Stimulated activated CD4-positive, alpha-beta T cell treated with anti-CD3 and anti-CD28 coated beads, Interleukin-4, amount 100 ng/mL, for 48 hours (primary cell): Measurements from ENCODE around the gene SFMBT1.
A peak's percentile ranks its signal among the peaks of the same experiment; 100 is the strongest.

ENCODE experiments used
- DNase-seq, 2 donors: peaks; one replicate each; pipeline ENCODE4 v3.0.0-alpha.2; 2020; ENCODE audit warnings: low read depth in 2 of 2

SFMBT1 gene

GRCh38 chr3:52925405-52926313, 120.2 kb downstream of the SFMBT1 start:
- DNase-seq = no peak

GRCh38 chr3:52923963-52924362, 121.9 kb downstream of the SFMBT1 start:
- DNase-seq = no peak

- DNase-seq = no peak
These were observed 125.0 kb downstream of the SFMBT1 start for GRCh38 chr3:52920841-52921240.

- no peak for DNase-seq
These were observed 128.8 kb downstream of the SFMBT1 start for GRCh38 chr3:52917044-52917443.

- no peak for DNase-seq
These were observed 130.6 kb downstream of the SFMBT1 start for GRCh38 chr3:52915294-52915693.

GRCh38 chr3:52912885-52913731, 132.8 kb downstream of the SFMBT1 start:
- DNase-seq = no peak

- DNase-seq = no peak
These were observed 135.1 kb downstream of the SFMBT1 start for GRCh38 chr3:52910823-52911222.

GRCh38 chr3:52907497-52907896, 138.4 kb downstream of the SFMBT1 start:
- no peak for DNase-seq

GRCh38 chr3:52904552-52904951, 141.3 kb downstream of the SFMBT1 start:
- DNase-seq = no peak

GRCh38 chr3:52904000-52904399, 141.9 kb downstream of the SFMBT1 start:
- no peak for DNase-seq

GRCh38 chr3:52897130-52898122, 148.4 kb downstream of the SFMBT1 start, which contains the start of gene STIMATE:
STIMATE (minus strand) TSS chr3:52897548; CDS start chr3:52897450, 98 bp downstream.
- DNase-seq = peak; percentile 76 to 84

- no peak for DNase-seq
These were observed 149.3 kb downstream of the SFMBT1 start for GRCh38 chr3:52896613-52897012.

- no peak for DNase-seq
These were observed 149.7 kb downstream of the SFMBT1 start for GRCh38 chr3:52896151-52896550.

- peak in 1 of 2 donors; percentile 31 for DNase-seq
These were observed 150.5 kb downstream of the SFMBT1 start for GRCh38 chr3:52895418-52895817.

GRCh38 chr3:52894756-52895155, 151.1 kb downstream of the SFMBT1 start:
- DNase-seq = no peak

GRCh38 chr3:52893723-52894122, 152.2 kb downstream of the SFMBT1 start:
- DNase-seq = no peak

GRCh38 chr3:52892625-52893311, 153.1 kb downstream of the SFMBT1 start:
- DNase-seq = peak in 1 of 2 donors; percentile 10

- DNase-seq = no peak
These were observed 153.6 kb downstream of the SFMBT1 start for GRCh38 chr3:52892290-52892624.

GRCh38 chr3:52891615-52892081, 154.2 kb downstream of the SFMBT1 start:
- DNase-seq = no peak

GRCh38 chr3:52891164-52891563, 154.7 kb downstream of the SFMBT1 start:
- peak; percentile 29 to 36 for DNase-seq

GRCh38 chr3:52890735-52891134, 155.1 kb downstream of the SFMBT1 start:
- DNase-seq = peak in 1 of 2 donors; percentile 26
